IMR-90 (cell line): ENCODE measurements around the gene NELL2. TPM values are rescaled to one million over a fixed set of nuclear protein-coding genes. Genes with fewer than 3 reads are reported as not detected.
"Not testable (repeated sequence)": the region's sequence is repeated elsewhere in the genome, so short reads cannot be mapped to it uniquely, and the experiment has no call there.

ENCODE experiments used
- ATAC-seq: fragments of 200-7000 bp; cut with Tn5 transposase; 2 replicates; pipeline ENCODE4 v1.9.1; 2020; ENCODE audit warnings: low read depth, mild to moderate bottlenecking, moderate library complexity
- BruUV-seq: library from RNA; stranded (reverse); fragments of 400-500 nt; replicated peaks from 2 replicates; lab custom pipeline; 2021; lab: Mats Ljungman, UMichigan
- CTCF ChIA-PET: fragments of 300-600 bp; formaldehyde crosslinking; extraction: SDS; loops from one replicate; lab custom pipeline; 2021; ENCODE audit warnings: antibody characterized with exemption; lab: Yijun Ruan, JAX
- POLR2A ChIA-PET: fragments of 300-600 bp; sonication (Branson Sonifier 250); formaldehyde crosslinking; loops from one replicate; lab custom pipeline; 2022; ENCODE audit warnings: antibody characterized with exemption; ENCODE audit not compliant: unreplicated experiment; lab: Charles Lee
- DNase-seq: peaks from one replicate; pipeline ENCODE4 v3.0.0; 2013
- H2AFZ ChIP-seq: replicated peaks from 2 replicates; pipeline ENCODE3; 2013; ENCODE audit warnings: low read length, mild to moderate bottlenecking; ENCODE audit not compliant: poor library complexity
- H2AK5ac ChIP-seq: 2 replicates; pipeline ENCODE4 v1.6.1; 2013; ENCODE audit warnings: low read depth, low read length, inconsistent platforms
- H2AK9ac ChIP-seq: replicated peaks from 2 replicates; pipeline ENCODE3; 2013; ENCODE audit warnings: mild to moderate bottlenecking, low read depth, low read length, moderate library complexity; ENCODE audit not compliant: poor library complexity
- H2BK120ac ChIP-seq: 2 replicates; pipeline ENCODE4 v1.6.1; 2013; ENCODE audit warnings: low read depth, low read length, inconsistent platforms
- H2BK15ac ChIP-seq: 3 replicates; pipeline ENCODE4 v1.6.1; 2013; ENCODE audit warnings: low read depth, low read length, inconsistent platforms
- H2BK20ac ChIP-seq: 2 replicates; pipeline ENCODE4 v1.6.1; 2013; ENCODE audit warnings: low read depth, mild to moderate bottlenecking, inconsistent platforms, low read length, moderate library complexity
- H2BK5ac ChIP-seq: 2 replicates; pipeline ENCODE4 v1.6.1; 2013; ENCODE audit warnings: mild to moderate bottlenecking, low read depth, low read length, inconsistent platforms; ENCODE audit not compliant: poor library complexity, severe bottlenecking
- H3K14ac ChIP-seq: replicated peaks from 2 replicates; pipeline ENCODE4 v1.6.1; 2013; ENCODE audit warnings: low read depth, low read length, inconsistent platforms
- H3K18ac ChIP-seq: 2 replicates; pipeline ENCODE4 v1.6.1; 2013; ENCODE audit warnings: low read depth, low read length, control low read depth
- H3K23ac ChIP-seq: 2 replicates; pipeline ENCODE4 v1.6.1; 2013; ENCODE audit warnings: low read depth, low read length, inconsistent platforms
- H3K27ac ChIP-seq: 2 replicates; pipeline ENCODE4 v1.5.1; 2013; ENCODE audit warnings: mild to moderate bottlenecking, control low read depth, low read length; ENCODE audit not compliant: insufficient read depth
- H3K27me3 ChIP-seq: 2 replicates; pipeline ENCODE4 v1.6.1; 2013; ENCODE audit warnings: low read length; ENCODE audit not compliant: control insufficient read depth, insufficient read depth
- H3K36me3 ChIP-seq: 2 replicates; pipeline ENCODE4 v1.6.1; 2013; ENCODE audit warnings: low read length, mixed read lengths; ENCODE audit not compliant: control insufficient read depth, insufficient read depth
- H3K4ac ChIP-seq: 2 replicates; pipeline ENCODE4 v1.6.1; 2013; ENCODE audit warnings: low read depth, low read length, inconsistent platforms
- H3K4me1 ChIP-seq: 2 replicates; pipeline ENCODE4 v1.6.1; 2013; ENCODE audit warnings: low read length, mixed read lengths; ENCODE audit not compliant: control insufficient read depth, insufficient read depth
- H3K4me2 ChIP-seq: 2 replicates; pipeline ENCODE4 v1.6.1; 2013; ENCODE audit warnings: low read depth, mild to moderate bottlenecking, control low read depth, low read length, moderate library complexity
- H3K4me3 ChIP-seq: 2 replicates; pipeline ENCODE4 v1.5.1; 2013; ENCODE audit warnings: low read depth, mild to moderate bottlenecking, control low read depth, low read length, moderate library complexity; ENCODE audit not compliant: insufficient read depth
- H3K56ac ChIP-seq: 2 replicates; pipeline ENCODE4 v1.6.1; 2013; ENCODE audit warnings: low read length, inconsistent platforms; ENCODE audit not compliant: insufficient read depth; ENCODE audit errors: extremely low read depth
- H3K79me1 ChIP-seq, 2 experiments: 2 replicates each; pipeline ENCODE4 v1.6.1; 2013; ENCODE audit warnings: low read length in 2 of 2, inconsistent platforms in 1 of 2, low read depth in 1 of 2
- H3K9ac ChIP-seq: 2 replicates; pipeline ENCODE4 v1.6.1; 2013; ENCODE audit warnings: low read depth, low read length, control low read depth
- H3K9me1 ChIP-seq: 2 replicates; pipeline ENCODE4 v1.6.1; 2013; ENCODE audit warnings: low read length, inconsistent platforms; ENCODE audit not compliant: insufficient read depth
- H3K9me3 ChIP-seq: 2 replicates; pipeline ENCODE4 v1.6.1; 2013; ENCODE audit warnings: low read length; ENCODE audit not compliant: control insufficient read depth, insufficient read depth
- H4K20me1 ChIP-seq: 2 replicates; pipeline ENCODE4 v1.6.1; 2013; ENCODE audit warnings: low read length, inconsistent platforms; ENCODE audit not compliant: insufficient read depth
- H4K5ac ChIP-seq: 2 replicates; pipeline ENCODE4 v1.6.1; 2013; ENCODE audit warnings: mild to moderate bottlenecking, low read depth, low read length, control low read depth
- H4K8ac ChIP-seq, 2 experiments: 2 replicates each; pipeline ENCODE4 v1.6.1; 2013; ENCODE audit warnings: low read depth in 2 of 2, low read length in 2 of 2, control low read depth in 1 of 2, inconsistent platforms in 1 of 2
- H4K91ac ChIP-seq: 2 replicates; pipeline ENCODE4 v1.6.1; 2013; ENCODE audit warnings: low read depth, low read length, inconsistent platforms; ENCODE audit not compliant: insufficient read depth
- WGBS, 2 experiments: methylation state at CpG; one replicate each; pipeline versions ENCODE4 v1.1.5 to v1.1.7; 2013; ENCODE audit warnings: missing lambda C conversion rate in 2 of 2; ENCODE audit not compliant: insufficient read length in 1 of 2; ENCODE audit errors: extremely low coverage in 2 of 2; 5-methylcytosine and 5-hydroxymethylcytosine counted together
- dilution Hi-C: fragments of 300-500 bp; cut with HindIII; formaldehyde crosslinking; loops from one replicate; pipeline ENCODE4 v1.14.3; 2018; ENCODE audit warnings: low sequenced_read_pairs; ENCODE audit not compliant: unreplicated experiment
- in situ Hi-C: fragments of 300-500 bp; cut with MboI; formaldehyde crosslinking; loops from 3 replicates; pipeline ENCODE4 v1.14.3; 2019; ENCODE audit warnings: low sequenced_read_pairs, inconsistent platforms, mixed read lengths
- intact Hi-C: fragments of 100-400 bp; cut with micrococcal nuclease; formaldehyde crosslinking; loops from 2 replicates; pipeline ENCODE4 v1.10.0; 2022
- polyA plus RNA-seq, 3 experiments: library from polyadenylated mRNA; depleted of rRNA; stranded (reverse); fragments of >200 nt; gene quantifications; 2 replicates each; pipeline ENCODE4 v1.2.3, GENCODE V29; 2012; ENCODE audit warnings: low replicate concordance in 1 of 3
- total RNA-seq: library from RNA; depleted of rRNA; stranded (reverse); fragments of >200 nt; gene quantifications from 2 replicates; pipeline ENCODE4 v1.2.3, GENCODE V29; 2012

NELL2 gene
- total and polyA plus RNA-seq, 2 of the 4 experiments (the other 2 are of a cell fraction): 0.18 to 0.26 TPM

GRCh38 chr12:44686821-44687432 lies 189.2 kb downstream of the NELL2 start:
- H3K9me3 ChIP-seq, H2AK5ac ChIP-seq, H4K91ac ChIP-seq, H3K79me1 ChIP-seq, H4K8ac ChIP-seq, H2BK120ac ChIP-seq, H3K27me3 ChIP-seq, H3K27ac ChIP-seq, H3K9me1 ChIP-seq, H4K20me1 ChIP-seq, H3K9ac ChIP-seq, H2AFZ ChIP-seq, ATAC-seq, H2AK9ac ChIP-seq, DNase-seq, in situ Hi-C loops, H2BK20ac ChIP-seq, CTCF ChIA-PET, dilution Hi-C loops, H2BK15ac ChIP-seq, H3K4me2 ChIP-seq, BruUV-seq, H2BK5ac ChIP-seq, H3K14ac ChIP-seq, H3K23ac ChIP-seq, H3K4me1 ChIP-seq, H3K4ac ChIP-seq, H3K36me3 ChIP-seq, H3K18ac ChIP-seq, H3K56ac ChIP-seq, H4K5ac ChIP-seq, H3K4me3 ChIP-seq, intact Hi-C loops, POLR2A ChIA-PET: not testable (repeated sequence)
- no CpG with 5 or more reads among the region's 22 CpGs for WGBS, 2 experiments
